Dedifferentiated amniotic fluid mesenchymal stem cell (primary cell): ENCODE results near the gene NEK1.
"Not testable (repeated sequence)": the region's sequence is repeated elsewhere in the genome, so short reads cannot be mapped to it uniquely, and the experiment has no call there.

ENCODE experiments used
- DNase-seq: peaks from one replicate; pipeline ENCODE4 v3.0.0-alpha.2; 2016; ENCODE audit errors: extremely low spot score

The NEK1 gene

DNA sequence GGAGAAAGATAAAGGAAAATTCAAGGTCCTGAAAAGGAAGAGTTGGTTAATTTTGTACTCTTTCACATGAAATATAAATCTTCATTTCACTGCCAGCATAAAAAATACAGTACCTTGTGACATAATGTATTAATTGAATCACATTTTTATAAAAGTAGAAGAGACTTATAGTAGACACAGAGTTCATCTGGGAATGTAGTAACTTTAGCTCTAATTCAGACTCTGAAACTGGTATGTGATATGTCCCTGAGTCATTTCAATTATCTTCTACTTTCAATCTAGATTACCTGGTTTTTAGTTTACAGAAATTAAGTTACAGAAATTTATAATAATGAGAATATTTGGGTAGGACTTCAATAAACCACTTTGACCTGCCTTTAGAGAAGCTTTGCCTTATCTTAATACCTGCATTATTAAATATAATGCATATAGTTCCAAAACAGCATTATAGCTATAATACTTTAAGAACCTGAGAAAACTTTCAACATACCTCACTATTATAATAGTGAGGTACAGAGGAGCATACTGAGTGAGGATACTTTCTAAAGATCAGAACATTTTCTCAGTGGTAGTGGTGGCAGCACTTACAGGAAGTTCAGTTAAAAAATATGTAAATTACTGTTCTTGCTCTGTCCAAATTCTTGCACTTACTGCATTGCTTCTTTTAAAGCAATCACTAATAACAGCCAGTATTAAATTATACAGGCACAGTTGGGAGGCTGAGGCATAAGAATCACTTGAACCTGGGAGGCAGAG, 11.2 kb downstream of the NEK1 start:
- no peak for DNase-seq

DNA sequence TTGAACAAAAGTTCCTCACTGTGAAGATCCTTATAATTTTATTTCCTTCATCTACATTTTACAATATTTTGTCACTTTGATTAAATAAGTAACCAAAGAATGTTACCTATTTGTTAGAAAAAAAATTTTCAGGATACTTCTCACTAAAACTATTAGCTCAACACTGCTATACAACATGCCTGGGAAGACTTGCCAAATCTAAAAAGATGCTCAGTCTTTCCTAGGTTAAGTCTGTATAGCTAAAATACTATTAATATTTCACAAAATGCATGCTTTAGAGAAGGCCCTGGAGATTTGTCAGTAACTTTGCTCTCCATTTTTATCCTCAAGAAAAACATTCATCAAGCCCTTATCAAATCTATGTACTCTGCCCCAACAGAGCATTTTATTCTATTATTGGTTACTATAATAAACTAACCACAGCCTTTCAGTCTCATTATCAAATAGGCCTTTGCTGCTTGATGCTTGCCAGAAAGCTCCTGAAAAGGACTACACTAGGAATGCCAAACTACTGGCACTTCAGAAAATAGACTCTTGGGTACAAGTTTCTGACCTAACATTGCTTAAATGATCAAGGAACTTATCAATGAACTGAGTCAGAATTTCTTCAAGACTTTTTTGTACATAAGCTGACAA, 17.7 kb downstream of the NEK1 start:
- no peak for DNase-seq

DNA sequence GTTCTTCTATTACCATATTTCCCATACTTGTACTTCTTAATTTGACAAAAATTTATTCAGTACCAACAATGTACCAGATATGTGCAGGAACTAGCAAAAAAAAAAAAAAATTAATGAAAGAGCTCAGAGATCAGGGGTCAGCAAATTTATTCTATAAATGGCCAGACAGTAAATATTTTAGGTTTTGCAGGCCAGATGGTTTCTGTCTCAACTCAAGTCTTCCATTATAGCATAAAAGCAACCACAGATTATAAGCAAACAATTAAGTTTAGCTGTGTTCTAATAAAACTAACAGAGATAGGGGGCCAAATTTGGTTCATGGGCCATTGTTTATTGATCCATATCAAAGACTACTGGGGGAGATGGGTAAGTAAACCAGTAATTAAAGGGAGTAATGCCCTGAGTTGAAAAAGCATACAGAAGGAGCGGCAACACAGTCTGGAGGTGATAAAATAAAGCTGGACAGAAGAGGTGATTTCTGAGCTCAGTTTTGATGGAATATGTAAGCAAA, 19.3 kb downstream of the NEK1 start:
- no peak for DNase-seq

DNA sequence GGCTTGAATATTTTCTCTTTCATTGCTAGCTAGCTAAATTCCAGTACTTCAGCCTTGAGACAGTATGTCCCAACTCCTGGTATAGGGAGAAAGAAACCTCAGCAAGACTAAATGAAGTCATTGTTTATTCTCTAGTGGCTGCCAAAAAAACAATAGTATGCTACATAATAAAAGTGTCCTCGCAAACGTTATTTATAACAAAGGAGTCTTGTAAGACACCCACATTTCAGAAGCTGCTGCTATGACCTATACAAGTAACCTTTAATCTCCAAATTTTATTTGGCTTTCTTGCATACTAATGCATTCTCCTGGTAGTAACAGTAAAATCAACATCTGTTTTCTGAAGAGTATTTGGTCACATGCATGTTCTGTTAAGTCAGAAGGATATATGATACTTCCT, 28.8 kb downstream of the NEK1 start:
- peak; percentile 36 for DNase-seq

DNA sequence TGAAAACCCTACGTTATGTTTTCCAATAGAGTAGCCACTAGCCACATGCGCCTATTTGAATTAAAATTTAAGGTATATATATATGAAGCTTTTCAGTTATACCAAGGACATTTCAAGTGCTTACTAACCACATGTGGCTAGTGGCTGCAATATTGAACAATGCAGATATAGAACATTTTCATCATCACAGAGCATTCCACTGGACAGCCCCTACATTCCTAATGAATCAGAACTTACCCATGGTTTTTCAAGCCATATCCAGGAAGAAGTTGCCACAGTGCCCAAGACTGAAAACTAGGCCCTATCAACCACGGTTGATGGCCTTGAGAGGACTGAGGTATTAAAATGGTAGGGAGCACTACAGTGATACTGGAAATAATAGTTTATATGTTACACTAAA, 29.7 kb downstream of the NEK1 start:
- no peak for DNase-seq

DNA sequence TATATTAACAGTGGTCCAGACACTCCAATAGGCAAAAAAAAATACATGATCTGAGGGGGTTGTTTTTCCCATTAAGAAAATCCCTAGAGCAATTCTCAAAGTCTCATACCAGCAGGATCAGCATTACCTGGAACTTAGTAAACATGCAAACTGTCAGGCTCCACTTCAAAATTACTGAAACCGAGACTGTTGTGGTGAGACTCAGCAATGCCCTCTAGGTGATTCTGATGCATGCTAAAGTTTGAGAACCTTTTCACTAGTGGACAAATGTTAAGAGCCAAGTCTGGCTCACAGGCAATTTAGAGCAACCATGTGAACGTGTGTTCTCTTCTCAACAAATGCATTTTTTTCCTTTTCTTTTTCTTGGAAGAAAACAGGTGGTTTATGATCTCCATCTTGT, 30.2 kb downstream of the NEK1 start:
- no peak for DNase-seq

DNA sequence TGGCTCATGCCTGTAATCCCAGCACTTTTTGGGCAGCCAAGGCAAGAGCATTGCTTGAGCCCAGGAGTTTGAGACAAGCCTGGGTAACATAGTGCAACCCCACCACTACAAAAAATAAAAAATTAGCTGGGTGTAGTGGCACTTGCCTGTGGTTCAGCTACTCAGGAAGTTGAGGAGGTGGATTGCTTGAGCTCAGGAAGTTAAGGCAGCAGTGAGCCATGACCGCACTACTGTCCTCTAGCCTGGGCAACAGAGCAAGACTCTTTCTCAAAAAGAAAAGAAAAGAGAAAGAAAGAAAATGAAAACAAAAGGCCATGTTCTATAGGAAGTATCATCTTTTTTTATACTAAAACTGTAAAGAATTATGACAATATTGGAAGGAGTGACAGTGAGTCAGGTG, 38.5 kb downstream of the NEK1 start:
- no peak for DNase-seq

DNA sequence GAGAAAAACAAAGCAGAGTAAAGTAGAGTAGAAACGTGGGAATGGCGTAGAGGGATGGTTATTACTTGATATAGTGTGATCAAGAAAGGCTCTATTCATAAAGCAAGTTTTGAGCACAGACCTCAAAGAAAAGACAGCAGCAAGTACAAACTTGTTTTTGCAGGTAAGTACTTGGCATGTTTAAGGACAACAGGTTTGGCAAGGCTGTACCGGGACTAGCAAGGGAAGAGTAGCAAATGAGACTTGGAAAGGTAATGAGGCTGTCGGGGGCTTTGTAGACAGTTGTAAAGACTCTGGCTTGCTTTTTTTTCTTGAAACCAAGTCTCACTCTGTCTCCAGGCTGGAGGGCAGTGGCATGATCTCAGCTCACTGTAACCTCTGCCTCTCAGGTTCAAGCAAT, 40.9 kb downstream of the NEK1 start:
- no peak for DNase-seq

DNA sequence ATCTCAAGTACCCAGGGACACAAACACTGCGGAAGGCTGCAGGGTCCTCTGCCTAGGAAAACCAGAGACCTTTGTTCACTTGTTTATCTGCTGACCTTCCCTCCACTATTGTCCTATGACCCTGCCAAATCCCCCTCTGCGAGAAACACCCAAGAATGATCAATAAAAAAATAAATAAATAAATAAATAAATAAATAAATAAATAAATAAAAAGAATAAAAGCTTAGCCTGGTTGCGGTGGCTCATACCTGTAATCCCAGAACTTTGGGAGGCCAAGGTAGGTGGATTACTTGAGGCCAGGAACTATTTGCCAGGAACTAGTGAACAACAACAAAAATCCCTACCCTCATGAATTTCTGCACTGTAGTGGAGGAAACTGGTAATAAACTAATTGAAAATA, 41.4 kb downstream of the NEK1 start:
- not testable (repeated sequence) for DNase-seq

DNA sequence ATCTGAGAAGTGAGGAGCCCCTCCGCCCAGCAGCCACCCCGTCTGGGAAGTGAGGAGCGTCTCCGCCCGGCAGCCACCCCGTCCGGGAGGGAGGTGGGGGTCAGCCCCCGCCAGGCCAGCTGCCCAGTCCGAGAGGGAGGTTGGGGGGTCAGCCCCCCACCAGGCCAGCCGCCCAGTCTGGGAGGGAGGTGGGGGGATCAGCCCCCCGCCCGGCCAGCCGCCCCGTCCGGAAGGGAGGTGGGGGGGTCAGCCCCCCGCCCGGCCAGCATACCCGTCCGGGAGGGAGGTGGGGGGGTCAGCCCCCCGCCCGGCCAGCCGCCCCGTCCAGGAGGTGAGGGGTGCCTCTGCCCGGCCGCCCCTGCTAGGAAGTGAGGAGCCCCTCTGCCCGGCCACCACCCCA, 42.1 kb downstream of the NEK1 start:
- DNase-seq = not testable (repeated sequence)

DNA sequence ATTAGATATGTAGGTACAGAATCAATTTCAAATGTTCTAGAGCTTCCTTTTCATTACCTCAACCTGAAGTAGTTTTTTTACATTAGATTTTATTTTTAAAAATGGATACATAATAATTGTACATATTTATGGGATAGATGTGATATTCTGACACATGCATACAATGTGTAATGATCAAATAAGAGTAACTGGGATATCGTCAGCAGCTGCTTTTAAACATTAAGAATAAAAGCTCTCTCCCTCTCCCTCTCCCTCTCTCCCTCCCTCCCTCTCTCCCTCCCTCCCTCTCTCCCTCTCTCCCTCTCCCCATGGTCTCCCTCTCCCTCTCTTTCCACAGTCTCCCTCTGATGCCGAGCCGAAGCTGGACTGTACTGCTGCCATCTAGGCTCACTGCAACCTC, 43.2 kb downstream of the NEK1 start:
- not testable (repeated sequence) for DNase-seq

DNA sequence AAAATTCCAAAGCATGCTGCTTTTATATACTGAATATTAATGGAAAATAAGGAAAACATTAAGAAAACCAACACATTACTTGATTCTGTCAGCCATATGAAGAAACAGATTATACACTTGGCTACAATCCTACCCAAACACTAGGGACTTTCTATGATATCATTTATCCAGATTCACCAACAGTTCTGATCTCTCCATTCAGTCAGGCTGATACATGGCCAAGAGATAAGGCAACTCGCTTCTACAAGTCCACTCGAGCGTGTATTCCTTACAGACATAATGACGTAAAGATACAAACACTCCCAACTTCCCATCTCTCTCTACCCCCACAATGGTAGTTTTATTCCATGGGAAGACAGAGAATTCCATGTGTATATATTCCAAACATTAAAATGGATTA, 44.5 kb downstream of the NEK1 start:
- no peak for DNase-seq

DNA sequence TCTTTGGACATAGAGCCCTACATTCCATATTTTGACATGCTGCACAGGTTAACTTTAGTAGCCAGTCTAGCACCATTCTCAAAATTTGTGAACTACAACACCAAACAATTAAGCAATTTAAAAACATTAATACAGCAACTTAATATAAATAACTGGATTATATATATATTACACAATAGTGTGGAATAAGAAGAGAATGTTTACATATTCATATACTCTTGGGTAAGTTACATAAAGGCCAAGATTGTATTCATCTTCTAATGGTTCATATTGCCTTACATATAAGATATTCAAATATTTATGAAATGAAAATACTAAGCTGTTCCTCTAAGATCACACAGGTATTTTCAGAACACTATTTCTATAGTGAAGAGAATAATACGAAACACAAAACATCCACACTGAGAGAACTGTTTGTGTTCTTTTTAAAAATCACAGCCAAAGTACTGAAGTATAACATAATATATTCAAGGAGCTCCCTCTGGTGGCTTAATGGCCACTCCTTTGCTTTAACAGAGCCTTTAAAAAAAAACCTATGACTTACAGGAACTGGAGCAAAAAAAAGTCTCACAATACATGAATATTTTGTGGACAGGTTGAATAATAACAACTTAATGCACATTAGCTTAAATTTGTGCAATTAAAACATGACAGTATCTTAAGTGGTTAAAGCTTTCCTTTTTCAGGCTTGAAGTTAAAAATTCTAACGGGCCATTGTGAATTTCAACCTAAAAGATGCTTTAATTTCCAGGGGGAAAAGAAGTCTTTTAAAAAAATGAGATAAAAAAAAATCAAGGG, 46.2 kb downstream of the NEK1 start:
- DNase-seq = peak; percentile 74

DNA sequence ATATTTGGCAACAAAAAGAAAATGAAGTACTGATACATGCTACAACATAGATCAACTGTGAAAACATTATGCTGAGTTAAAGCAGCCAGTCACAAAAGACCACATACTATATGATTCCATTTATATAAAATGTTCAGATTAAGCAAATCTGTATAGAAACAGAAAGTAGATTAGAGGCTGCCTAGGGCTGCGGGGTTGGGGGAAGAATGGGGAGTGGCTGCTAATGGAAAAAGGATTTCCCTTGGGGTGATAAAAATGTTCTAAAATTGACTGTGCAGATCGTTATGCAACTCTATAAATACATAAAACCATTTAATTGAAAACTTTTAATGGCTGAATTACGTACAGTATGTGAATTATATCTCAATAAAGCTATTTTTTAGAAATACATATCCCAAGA, 46.8 kb downstream of the NEK1 start:
- no peak for DNase-seq

DNA sequence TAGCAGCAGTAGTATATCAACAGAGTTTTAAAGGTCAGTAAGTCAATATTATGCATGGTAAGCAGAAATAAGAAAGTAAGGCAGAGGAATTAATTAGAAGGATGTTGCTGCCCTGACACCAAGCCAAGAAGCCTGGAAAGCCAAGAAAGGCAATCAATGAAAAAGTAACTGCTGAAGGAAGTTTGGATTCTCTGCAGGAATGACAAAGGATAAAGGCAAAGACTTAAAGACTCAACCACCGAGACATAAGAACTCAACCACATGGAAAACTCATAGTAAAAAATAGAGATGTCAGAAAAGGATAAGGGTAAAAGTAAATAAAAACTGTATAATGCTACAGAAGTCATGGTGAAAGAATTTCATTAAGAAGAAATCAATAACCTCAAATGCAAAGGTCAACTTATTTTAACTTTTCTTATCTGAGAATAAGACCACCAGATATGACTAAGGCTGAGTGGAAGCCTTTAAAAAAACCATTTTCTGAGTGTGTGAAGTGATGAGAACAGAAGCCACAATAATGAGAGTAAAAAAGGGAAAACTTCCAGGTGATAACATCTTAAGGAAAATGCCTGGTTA, 55.2 kb downstream of the NEK1 start:
- no peak for DNase-seq

DNA sequence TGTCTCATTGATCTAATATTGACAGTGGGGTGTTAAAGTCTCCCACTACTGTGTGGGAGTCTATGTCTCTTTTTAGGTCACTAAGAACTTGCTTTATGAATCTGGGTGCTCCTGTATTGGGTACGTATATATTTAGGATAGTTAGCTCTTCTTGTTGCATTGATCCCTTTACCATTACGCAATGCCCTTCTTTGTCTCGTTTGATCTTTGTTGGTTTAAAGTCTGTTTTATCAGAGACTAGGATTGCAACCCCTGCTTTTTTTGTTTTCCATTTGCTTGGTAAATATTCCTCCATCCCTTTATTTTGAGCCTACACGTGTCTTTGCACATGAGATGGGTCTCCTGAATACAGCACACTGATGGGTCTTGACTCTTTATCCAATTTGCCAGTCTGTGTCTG, 65.8 kb downstream of the NEK1 start:
- not testable (repeated sequence) for DNase-seq

DNA sequence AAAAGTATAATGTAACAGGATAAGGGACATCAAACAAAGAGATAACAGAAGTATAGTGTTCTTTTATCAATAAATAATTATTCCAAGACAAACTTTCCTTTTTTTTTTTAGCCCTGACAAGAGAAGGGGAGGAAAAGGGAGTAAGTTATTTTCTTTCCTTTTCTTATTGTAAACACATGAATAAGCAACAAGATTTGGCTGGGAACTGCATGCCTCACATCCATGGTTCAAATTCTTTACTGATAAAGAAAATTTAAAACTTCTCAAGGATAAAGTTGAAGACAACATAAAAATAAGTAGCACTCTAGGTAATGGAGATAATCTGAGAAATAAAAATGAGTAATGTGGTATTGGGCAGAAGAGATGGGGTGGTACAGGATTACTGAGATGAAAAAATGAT, 71.6 kb downstream of the NEK1 start:
- DNase-seq = no peak

DNA sequence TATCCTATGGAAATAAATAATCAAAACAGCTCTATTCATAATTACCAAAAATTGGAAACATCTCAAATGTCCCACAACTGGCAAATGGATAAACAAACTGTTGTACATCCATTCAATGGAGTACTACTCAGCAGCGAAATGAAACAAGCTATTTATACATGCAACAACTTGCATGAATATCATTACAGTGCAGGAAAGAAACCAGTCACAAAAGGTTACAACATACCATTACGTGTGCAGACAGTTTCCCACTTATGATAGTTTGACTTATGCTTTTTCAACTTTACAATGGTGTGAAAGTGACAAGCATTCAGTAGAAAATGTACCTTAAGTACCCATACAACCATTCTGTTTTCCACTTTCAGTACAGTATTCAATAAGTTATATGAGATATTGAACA, 82.3 kb downstream of the NEK1 start:
- no peak for DNase-seq

DNA sequence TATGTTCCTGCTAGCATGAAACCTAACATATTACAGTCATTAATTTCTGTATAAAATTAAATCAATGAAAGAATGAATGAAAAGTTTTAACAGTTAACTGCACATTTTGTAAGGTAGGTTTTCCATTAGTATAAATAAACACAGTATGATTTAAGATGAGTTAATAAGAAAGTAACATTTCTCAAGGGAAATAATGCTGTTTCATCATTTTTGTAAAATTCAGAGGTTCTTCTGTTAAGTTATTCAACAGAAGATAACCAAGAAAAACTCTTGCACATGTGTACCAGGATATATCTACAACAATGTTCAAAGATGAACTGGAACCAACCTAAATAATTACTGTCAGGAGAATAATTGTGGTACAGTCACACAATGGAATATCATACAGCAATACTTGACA, 88.6 kb downstream of the NEK1 start:
- DNase-seq = no peak

DNA sequence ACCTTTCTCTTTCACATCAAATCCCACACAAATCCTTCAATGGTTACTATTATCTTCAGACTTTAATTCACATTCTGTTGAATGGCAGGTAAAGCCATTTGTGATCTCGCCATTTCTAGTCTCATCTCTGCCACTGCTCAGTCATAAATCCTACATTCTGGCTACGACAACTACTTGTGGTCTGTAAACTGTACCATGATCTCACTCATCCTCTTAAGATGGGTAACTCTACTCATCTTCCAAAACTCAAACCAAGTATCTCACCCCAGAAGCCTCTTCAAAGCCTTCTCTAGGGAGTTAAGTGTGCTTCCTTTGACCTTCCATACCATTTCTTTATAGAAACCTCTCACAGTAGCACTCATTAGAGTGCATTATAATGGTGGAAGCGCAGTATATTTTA, 101.8 kb downstream of the NEK1 start:
- no peak for DNase-seq

DNA sequence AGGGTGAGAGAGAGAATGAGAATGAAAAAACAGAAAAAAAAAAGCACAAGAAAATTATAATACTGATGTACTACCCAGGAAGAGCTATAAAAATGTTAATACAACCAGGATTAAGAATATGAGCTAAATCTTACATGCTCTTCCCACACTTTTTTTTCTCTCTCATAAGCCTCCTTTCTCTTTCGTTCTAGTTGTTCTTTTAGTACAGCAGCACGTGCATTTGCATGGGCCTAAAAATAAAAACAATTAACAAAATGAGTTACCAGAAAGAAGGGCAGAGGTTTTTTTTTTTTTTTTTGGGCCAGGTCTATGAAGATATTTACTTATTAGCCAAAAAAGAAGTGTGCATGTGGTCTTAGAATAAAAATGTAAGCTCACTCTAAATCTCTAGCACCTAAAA, 105.5 kb downstream of the NEK1 start:
- no peak for DNase-seq

DNA sequence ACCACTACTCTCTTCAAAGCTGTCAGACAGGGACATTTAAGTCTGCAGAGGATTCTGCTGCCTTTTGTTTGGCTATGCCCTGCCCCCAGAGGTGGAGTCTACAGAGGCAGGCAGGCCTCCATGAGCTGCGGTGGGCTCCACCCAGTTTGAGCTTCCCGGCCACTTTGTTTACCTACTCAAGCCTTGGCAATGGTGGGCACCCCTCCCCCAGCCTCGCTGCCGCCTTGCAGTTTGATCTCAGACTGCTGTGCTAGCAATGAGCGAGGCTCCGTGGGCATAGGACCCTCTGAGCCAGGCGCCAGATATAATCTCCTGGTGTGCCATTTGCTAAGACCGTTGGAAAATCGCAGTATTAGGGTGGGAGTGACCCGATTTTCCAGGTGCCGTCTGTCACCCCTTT, 112.5 kb downstream of the NEK1 start:
- not testable (repeated sequence) for DNase-seq
